HG02588 (cell line): ENCODE data around the gene GPR55.
A peak's percentile ranks its signal among the peaks of the same experiment; 100 is the strongest.

Experiments
- ATAC-seq: cut with Tn5 transposase; IDR thresholded peaks from one replicate; pipeline ENCODE4 v1.9.1; 2021; ENCODE audit warnings: mild to moderate bottlenecking, moderate library complexity; ENCODE audit not compliant: unreplicated experiment

Gene GPR55

DNA sequence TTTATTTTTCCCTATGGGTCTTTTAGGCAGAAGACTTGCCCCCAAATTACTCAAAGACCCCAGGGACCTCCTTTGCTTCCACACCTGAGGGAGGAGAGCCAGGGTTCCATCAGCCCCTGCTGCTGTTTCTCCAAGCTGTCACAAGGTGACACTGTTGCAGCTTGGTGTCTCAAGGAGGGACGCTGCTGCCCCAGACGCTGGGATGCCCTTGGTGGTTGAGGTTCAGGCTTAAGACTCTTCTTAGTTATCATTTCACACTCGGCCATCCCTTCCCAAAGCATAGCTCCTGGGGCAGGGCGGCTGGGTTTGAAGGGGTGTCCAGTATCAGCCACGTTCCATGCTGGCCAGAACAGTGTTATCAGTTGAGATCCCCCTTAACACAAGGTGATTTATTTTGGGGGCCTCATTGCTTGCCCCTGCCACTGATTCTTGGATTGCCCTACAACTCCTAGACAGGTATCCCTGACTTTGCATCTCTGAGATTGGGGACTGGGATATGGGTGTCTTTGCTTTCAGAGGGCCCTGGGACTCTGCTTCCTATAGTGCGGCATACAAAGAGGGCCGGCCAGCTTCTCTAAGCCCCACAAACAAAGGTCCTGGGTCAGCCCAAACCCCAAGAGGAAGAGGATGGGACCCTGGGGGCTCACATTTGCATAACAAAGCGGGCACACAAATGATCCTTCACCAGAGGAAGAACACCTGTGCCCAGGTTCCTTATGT is 22.7 kb downstream of the GPR55 start:
- ATAC-seq = peak; percentile 61

DNA sequence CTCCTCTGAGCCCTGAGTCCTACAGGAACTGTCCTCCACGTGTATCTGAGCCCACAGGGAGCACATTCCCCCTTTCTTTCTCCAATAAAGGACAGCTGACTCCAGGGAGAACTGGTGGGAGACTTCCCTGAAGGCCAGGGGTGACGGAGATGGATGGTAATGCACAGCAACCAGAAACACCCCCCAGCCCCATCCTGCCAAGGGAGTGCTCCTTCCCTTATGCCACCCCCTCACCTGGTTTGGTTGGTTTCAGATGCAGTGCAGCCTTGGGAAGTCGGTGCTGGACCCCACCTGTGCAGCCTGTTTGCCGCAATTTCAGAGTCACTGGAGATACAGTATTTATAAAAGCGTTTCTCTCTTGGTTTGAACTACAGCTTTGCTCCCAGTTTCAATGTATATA is 24.0 kb downstream of the GPR55 start:
- ATAC-seq = no peak

DNA sequence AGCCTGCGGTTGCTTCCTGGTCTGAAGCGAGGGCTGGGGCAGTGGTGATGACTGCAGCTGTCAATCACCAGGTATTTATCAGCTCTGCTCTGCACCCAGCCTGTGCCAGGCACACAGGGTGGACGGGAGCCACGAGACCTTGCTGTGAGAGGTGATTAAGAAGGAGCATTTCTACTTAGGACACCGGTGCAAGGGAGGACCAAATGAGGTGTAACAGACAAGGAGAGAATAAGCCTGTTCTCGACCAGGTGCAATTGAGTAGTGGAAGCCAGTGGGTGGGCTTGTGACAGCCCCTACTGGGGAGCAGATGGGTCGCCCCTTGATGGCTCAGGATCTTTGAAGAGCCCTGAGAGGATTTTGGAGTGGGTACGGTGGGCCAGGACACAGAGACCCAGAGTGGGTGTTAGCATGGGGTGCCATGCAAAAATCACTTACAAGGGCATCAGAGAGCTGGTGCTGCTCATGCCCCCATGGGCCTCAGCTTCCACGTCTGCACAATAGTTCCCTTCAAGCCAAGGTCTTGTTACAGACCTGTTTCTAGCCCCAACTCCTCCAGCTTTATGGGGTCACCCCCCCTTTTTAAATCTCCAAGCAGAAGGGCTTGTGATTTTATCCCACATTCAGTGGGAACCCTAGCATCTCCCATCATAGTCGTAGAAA is 24.6 kb downstream of the GPR55 start:
- ATAC-seq = no peak

DNA sequence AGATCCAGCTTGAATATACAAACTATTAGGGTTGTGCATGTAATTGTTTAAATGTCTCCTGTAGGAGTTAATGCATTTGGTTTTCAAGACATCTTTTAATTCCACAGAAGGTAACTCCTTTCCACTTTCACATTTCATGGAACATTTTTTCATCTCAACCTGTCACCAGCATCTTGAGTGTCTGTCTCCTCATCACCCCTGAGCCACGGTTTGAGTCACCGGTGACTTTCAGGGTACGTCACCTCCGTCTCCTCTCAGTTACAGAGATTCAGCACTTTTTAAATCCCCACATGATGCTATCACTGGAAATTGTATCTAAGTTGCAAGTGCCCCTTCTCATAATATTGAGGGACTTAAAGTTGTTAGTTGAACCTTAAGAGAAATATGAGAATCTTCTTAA is 25.3 kb downstream of the GPR55 start:
- no peak for ATAC-seq

DNA sequence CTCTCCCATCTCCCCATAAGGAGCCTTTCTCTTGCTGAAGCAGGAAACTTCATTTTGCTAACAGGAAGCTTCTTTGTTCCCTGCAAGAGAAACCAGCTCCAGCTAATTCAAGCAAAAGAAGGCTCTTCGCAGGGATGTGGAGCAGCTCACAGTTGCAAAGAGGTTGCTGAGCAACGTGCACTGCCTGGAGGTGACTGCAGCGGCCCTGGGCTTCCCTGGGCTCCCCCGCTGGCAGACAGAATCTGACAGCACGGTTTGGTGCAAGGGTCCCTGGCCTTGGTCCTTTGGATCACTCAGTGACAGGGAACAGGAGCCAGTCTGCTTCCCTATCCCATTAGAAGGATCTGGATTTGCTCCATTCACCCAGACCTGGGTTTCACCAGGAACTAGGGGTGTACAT is 25.8 kb downstream of the GPR55 start:
- no peak for ATAC-seq

DNA sequence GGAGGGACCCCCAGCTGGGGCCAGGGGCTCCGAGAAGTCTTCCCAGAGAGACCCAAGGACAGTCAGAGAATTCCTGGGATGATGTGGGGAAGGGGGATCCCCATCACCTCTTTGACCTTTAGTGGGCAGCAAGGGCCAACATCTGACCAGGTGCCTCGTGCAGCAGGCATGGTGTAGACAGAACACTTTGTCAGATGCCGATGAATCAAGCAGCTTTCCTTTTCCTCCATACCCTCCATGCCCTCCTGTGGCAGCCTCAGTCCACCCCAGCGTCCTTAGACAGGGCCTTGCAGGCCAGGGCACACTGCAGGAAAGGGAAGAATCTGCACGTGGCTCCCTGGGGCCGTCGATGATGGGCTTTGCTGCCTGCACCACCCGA is 26.3 kb downstream of the GPR55 start:
- ATAC-seq = no peak

DNA sequence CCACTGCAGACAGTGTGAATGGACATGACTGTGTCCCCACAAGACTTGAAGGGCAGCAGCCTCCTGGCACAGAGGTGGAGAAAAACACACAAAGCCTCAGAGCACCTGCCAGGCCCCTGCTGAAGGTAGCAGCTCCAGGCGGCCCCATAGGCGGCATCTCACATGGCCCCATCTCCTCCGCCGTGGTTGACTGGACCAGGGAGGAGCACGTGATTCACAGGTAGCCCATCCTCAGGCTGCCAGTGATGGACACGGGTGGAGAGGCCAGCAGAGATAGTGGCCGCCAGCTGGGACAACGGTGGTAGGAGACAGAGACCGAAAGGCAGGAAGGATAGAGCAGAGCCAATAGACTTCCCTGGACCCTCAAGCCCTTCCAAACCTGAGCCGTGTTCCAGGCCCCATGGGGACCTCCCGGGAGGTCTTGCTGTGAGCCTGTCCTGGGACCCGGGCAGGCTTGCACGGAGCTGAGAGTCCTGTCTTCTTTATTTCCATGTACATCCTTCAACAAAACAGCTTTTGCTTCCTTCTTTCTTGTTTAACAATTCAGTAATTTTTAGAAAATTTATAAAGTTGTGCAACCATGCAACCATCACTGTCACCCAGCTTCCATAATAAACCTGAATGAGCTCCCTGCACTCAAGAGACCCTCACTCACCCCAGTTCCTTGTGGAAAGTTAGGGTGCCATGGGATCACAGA is 26.9 kb downstream of the GPR55 start:
- ATAC-seq = no peak

DNA sequence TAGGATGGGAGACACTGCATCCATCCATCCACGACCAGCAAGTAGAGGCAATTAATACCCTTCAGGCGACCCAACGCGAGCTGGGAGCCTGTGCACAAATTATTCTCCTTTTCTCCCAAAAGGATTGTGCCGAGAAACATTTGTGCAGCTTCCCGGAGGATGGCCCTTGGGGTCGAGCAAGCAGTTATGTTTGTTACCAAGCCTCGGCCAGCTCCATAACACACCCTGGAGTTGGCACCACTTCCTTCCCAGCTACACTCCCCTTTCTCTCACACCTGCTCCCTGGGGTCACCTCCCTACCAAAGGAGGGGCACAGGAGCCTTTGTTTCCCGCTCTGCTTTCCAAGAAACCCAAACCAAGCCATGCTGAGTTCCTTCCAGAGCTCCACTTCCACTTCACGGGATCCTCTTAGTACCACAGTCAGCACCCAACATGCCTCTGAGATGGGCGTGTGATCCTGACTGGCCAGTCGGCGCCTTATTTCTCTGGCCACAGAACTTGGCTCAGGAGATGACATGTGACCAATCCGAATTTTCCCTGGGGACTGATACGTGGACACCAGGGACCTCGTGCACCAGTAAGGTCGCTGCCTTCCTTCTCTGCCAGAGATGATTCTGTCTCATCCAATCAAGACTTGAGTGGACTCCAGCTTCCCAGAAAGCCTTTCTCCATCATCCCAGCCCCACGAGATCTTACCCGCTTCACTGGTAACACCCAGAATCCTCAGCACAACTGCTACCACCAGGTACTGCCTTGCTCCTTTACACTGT is 28.5 kb downstream of the GPR55 start:
- ATAC-seq = no peak

DNA sequence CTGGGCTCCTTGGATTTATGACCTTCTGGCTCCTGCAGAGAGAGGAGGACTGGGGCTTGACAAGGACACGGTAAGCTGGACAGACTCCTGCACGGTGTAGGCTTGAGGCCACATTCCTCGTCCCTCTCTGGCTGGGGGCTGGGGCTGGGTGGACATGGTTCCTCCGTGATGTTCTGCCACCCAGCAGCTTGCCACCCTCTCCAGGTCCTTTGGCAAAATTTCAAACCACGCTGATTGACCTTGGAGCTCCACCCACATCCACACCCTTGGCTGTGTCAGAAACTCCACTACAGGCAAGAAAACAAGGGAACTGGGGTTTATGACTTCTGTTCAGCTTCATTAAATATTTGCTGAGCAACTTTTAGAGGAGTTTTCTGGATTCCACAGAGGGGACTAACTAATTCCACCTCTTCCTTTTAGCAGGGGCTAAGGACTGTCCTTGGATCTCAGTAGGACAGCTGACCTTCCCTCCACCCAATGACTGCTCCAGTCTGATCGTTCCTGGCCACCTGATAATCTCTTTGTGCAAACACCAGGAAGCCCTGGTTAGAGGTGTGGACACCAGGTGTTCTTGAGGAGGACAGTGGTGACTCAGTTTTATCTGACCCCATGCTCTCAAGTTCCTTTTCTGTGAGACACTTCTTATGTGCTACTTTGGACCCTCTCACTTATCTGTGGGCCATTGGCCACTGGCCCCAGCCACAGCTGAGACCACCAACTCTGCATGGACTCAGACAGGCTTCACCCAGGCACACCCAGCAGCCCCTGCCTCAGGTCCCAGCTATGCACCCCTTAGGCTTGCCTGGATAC is 29.3 kb downstream of the GPR55 start:
- ATAC-seq = no peak

DNA sequence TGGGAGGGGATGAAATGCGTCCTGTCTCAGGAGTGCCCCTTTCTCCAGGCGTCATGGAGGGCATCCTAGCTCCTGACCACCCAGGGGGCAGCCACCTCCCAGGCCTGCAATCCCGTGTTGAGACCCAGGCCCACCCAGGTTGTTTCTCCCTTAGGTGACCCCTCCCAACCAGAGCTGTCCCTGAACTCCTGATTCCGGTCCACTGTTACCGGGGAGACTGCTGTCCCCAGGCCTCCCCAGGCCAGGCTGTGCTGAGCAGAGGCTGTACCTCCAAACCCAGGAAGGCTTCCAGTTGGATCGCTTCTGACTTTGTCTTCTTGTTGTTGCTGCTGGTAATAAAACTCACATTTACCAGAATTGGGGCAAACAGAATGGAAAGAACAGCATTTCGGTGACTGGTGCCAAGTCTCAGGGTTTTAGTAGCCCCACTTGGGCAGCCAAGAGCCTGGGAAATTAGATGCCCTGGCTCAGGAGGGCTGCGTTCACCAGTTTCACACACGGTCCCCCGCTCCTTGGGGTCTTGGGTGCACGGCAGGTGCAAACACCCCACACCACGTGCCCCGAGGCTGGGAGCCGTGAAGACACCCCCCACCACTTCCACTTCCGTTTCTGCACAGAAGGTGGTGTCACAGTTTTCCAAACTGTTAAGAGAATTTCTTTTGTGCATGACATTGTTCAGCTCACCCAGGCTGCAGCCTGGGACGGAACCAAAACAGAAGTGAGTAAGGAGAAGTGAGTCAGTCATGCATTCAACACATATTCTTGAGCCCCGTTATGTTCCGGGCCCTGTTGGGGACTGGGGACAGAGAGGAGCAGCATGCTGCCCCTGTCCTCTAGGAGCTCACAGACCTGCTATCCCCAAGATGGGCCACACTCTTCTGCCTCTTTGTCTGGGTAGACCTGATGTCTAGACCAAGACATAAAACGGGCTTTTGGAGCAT is 30.9 kb downstream of the GPR55 start:
- ATAC-seq = no peak

DNA sequence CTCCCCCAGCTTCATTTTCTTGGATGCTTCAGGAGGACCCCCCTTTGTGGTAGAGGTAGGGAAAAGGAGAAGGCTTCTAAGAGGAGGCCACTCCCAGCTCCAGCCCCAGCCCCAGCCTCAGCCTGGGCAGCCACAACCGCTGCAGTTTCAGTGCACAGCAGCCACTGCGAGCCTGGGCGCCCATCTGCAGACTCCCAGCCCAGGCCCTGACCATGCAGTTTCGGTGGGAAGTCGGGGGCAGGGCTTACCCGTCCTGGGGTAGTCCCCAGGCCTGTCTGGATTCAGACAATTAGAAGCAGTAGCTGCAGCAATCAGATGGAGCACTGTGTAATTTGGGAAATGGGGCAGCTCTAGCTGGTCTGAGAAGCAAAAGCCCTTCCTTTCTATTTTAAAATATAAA is 31.7 kb downstream of the GPR55 start:
- peak; percentile 77 for ATAC-seq

DNA sequence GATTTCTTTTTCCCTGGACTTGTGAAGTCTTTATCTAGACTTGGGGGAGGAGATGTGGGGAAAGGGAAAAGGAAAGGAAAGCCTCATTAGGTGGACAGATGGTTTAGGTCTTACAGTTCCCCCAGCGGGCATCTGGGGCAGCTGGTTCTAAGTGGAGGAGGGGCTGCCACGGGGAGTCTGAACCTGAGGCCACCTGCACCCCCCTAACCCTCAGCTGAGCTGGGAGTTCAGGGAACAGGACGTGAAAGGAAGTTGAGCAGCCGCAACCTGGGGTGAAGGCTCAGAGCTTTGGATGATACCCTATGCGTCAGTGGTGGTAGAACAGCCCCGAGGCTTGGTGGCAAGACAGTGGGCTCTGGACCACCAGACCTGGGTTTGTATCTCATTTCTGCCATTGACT is 33.5 kb downstream of the GPR55 start:
- no peak for ATAC-seq

DNA sequence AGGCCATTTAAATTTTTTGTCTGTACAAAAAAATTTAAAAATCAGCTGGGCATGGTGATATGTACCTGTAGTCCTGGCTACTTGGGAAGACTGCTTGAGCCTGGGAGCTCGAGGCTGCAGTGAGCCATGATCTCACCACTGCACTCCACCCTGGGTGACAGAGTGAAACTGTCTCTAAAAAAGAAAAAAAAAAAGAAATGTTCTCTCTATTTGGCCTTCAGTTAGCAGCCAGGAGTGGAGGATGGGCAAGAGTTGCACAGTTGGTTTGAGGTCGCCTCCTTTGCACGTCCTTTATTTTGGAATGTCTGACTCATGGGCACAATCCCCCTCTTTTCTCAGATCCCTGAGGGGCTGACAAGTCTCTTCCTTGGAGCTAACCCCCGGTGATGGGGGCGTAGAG is 34.0 kb downstream of the GPR55 start:
- no peak for ATAC-seq

DNA sequence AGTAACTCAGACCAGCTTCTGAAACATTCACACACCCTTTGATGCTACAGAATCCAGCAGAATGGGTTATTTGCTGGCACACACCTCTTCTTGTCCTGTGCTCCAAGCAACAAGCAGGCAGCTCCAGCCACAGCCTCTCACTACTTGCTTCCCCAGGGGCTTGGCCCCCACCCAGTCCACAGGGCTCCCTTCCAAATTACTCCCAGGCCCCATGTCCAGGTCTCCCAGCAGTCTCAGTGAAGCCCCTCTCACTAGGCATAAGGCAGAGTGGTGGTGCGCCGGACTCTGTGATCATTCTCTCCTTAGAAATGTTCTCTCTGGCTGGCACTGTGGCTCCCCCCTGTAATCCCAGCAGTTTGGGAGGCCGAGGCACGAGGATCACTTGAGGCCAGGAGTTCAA is 34.4 kb downstream of the GPR55 start:
- no peak for ATAC-seq

DNA sequence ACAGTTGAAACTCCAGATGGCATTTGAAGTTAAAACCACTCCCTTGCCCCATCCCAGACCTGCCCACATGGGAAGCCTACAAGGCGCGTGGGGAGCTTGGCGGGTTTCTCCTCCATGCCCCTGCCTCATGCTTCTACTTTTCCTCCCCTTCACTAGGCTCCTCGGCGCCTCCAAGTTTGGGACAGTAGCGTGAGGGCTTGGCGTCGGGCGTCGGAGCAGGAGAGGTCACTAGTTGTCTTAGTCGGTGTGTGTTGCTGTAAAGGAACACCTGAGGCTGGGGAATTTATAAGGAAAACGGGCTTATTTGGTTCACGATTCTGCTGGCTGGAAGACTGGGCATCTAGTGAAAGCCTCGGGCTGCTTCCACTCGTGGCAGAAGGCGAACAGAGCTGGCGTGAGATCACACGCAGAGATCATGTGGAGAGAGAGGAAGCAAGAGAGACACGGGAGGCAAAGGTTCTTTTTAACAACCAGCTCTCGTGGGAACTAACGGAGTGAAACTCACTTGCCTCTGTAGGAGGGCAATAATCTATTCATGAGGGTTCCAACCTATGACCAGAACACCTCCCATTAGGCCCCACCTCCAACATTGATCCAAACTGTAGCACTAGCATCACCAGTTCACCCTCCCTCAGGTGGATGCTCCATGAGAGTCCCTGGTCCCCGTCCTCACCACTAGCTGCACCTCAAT is 35.0 kb downstream of the GPR55 start:
- no peak for ATAC-seq

DNA sequence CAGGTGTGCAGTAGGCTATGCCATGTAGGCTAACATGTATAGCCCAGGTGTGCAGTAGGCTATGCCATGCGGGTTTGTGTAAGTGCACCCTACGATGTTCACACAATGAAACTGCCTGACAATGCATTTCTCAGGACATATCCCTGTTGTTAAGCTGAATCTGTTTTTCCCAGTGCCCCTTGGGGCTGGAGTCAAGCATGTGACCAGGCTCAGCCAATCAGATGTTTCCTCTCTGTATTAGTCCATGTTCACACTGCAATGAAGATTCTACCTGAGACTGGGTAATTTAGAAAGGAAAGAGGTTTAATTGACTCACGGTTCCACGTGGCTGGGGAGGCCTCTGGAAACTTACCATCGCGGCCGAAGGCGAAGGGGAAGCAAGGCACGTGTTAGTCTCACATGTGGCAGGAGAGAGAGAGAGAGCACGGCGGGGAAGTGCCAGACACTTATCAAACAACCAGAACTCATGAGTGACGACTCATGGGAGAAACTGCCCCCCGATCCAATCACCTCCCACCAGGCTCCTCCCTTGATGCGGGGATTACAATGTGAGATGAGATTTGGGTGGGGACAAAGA is 36.1 kb downstream of the GPR55 start:
- ATAC-seq = no peak

DNA sequence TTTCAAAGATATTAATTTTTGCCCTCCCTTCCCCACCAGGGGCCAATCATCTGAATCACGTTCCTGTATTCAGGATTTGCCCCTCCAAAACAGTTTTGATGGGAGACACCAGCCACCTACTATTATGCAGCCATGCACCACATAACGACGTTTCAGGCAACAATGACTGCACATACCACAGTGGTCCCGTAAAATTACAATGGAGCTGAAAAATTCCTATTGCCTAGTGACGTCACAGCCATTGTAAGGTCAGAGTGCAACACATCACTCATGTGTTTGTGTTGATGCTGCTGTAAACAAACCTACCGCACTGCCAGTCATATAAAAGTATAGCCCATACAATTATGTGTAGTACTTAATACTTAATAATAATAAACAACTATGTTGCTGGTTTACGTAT is 37.7 kb downstream of the GPR55 start:
- no peak for ATAC-seq

DNA sequence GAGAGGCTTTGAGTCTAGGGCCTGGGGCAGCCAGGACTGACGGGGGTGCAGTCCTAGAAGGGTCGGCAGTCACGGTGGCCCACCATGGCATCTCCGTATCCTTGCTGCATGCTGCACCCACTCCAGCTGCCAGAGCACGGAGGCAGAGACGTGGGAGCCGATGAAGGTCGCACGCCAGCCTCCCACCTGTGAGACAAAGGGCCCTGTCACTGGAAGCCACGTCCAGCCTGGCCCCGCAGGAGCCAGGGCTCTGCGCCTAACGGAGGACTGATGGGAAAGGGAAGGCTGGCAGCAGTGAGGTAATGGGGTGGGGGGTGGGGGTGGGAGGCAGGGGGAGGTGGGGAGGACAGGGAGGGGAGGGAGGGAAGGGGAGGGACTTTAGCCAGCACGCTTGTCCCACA is 38.4 kb downstream of the GPR55 start:
- ATAC-seq = no peak

DNA sequence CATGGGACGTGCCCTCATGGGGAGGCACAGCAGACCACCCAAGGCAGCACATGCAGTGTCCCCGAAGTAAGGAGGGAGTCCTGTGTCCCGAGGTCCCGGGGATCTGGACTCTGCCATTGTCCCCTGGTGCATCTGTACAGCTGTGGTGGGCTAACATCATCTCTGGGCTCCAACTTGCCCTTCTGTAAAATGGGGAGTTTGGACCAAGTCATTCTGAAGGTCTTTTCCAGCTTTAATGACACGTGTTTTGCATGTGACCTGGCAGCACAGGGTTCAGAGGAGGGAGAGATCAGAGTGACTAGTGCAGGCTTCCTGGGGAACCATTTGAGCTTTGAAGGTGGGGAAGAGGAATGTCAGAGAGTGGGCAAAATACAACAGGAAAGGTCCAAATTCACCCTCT is 38.8 kb downstream of the GPR55 start:
- no peak for ATAC-seq
